RPMI7951 (cell line): ENCODE measurements around the gene ST6GALNAC6. TPM values are rescaled to one million over a fixed set of nuclear protein-coding genes. Genes with fewer than 3 reads are reported as not detected.

Experiments
- DNase-seq: peaks from one replicate; pipeline ENCODE4 v3.0.0-alpha.2; 2012; ENCODE audit warnings: low read depth
- total RNA-seq: library from RNA; depleted of rRNA; stranded (reverse); fragments of >200 nt; shearing (Covaris generic); gene quantifications from 2 replicates; pipeline ENCODE4 v1.2.3, GENCODE V29; 2014

The ST6GALNAC6 gene
- total RNA-seq, 1 experiment from 2014 or later, result 15.7 TPM

DNA sequence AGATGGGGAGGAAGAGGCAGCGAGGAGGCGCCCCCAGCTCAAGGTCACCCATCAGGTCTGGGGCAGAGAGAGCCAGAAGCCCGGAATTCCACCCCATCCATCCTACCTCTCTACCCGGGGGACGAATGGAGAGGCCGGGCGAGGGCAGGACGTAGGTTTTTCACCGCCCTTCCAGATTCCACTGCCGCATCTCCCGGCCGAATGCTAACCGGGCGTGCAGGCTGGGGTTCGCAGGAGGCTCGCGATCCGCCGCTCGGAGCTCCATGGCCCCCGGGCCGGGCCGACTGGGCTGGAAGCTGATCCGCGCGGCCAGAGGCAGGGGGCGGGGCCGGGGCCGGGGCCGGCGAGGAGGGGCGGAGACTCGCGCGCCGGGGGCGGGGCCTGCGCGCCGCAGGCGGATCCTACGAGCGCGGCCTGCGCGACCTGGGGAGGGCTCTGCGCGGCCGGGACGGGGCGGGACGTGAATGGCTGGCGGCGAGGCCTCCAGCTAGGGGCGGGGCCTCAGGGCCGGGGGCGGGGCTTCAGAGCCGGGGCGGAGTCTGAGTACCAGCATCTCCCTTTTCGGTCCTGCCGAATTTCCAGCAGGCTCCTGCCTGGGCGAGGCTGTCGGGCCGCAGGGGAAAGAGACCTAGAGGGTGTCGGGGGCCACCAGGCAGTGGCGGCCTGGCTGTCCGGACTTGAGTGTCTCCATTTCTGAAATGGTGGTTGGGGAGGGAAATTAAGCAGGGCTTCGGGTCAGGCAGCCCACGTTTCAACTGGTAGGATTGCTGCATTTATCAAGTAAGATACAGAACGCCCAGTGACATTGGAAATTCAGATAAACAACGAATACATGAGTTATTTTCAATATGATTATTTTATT lies 17.5 kb upstream of the ST6GALNAC6 start, which contains the start of gene ST6GALNAC4:
ST6GALNAC4 (minus strand) TSS at position 322 of the 862 bp plus-strand sequence. CDS start 622 bp downstream, outside the sequence.
- peak; percentile 75 for DNase-seq

GRCh38 chr9:127915801-127916719 lies 16.7 kb upstream of the ST6GALNAC6 start:
- DNase-seq, result no peak

- DNase-seq, result no peak
Measured at GRCh38 chr9:127915325-127915752, 15.9 kb upstream of the ST6GALNAC6 start.

DNA sequence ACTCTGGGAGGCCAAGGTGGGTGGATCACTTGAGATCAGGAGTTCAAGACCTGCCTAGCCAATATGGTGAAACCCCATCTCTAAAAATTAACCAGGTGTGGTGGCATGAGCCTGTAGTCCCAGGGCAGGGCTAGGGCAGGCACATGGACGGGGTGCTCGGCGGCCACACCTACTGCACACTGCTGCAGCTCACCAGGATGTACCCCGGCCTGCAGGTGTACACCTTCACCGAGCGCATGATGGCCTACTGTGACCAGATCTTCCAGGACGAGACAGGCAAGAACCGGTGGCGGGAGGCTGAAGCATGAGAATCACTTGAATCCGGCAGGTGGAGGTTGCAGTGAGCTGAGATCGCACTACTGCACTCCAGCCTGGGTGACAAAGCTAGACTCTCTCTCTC lies 14.3 kb upstream of the ST6GALNAC6 start:
- DNase-seq, result no peak

DNA sequence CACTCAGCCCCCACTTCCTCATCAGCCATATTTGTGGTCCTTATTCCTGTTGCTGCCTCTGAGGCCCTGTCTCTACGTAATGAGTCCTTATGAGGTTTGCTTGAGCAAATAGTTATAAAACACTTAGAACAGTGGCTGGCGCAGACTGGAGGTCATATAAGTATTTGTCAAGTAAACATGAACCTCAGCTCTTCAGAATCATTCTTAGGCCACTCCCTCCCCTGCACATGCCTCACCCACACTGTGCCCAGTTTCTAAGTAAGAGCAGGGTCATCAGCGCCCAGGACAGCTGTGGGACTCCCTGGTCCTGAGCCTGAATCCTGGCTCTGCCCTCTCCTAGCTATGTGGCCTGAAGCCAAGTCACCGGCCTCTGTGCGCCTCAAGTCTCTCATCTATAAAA lies 13.5 kb upstream of the ST6GALNAC6 start:
- no peak for DNase-seq

- DNase-seq, result no peak
Measured at GRCh38 chr9:127912296-127912695, 12.9 kb upstream of the ST6GALNAC6 start.

- DNase-seq, result peak; percentile 43
Measured at GRCh38 chr9:127910613-127911205, 11.3 kb upstream of the ST6GALNAC6 start.

DNA sequence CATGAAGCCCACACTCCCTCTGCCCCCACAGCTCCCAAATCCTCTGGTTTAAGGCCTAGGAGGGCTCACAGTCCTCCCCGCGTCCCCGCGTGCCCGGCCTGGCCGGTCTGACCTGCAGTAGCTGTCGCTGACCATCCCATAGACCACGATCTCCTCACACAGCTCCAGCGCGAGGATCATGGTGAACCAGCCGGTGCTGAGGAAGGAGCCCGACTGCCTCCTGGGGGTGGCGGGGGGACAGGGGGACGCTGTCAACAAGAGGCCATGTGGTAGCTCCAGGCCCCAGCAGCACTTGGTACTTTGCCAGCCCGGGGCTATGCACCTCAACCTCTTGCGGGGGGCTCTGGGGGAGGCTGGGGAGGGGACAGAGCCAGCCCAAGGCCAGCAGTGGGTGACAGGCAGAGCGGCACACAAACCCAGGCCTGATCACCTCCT lies 10.5 kb upstream of the ST6GALNAC6 start:
- no peak for DNase-seq

GRCh38 chr9:127908660-127908926 lies 9.2 kb upstream of the ST6GALNAC6 start:
- no peak for DNase-seq

- DNase-seq, result no peak
Measured at GRCh38 chr9:127907867-127908659, 8.7 kb upstream of the ST6GALNAC6 start.

DNA sequence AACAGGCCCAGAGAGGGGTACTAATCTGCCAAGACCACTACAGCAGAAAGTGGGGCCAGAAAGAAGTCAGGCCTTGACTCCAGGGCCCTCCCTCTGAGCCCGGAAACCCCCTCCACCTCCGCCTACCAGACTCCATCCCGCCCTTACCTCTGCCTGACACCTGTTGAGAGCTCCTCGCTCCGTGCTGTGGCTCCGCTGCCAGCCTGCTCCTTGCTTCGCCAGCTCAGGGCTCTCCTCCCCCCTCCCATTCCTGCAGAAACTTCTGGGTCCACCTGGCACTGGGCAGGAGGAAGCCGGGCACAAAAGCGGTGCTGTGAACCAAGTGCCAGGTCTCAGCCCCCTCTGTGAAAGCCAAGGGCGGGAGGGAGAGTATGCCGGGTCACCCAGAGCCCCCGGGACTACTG lies 6.4 kb upstream of the ST6GALNAC6 start:
- no peak for DNase-seq

- no peak for DNase-seq
Measured at GRCh38 chr9:127905004-127905728, 5.8 kb upstream of the ST6GALNAC6 start.

- DNase-seq, result no peak
Measured at GRCh38 chr9:127904561-127905003, 5.2 kb upstream of the ST6GALNAC6 start.

DNA sequence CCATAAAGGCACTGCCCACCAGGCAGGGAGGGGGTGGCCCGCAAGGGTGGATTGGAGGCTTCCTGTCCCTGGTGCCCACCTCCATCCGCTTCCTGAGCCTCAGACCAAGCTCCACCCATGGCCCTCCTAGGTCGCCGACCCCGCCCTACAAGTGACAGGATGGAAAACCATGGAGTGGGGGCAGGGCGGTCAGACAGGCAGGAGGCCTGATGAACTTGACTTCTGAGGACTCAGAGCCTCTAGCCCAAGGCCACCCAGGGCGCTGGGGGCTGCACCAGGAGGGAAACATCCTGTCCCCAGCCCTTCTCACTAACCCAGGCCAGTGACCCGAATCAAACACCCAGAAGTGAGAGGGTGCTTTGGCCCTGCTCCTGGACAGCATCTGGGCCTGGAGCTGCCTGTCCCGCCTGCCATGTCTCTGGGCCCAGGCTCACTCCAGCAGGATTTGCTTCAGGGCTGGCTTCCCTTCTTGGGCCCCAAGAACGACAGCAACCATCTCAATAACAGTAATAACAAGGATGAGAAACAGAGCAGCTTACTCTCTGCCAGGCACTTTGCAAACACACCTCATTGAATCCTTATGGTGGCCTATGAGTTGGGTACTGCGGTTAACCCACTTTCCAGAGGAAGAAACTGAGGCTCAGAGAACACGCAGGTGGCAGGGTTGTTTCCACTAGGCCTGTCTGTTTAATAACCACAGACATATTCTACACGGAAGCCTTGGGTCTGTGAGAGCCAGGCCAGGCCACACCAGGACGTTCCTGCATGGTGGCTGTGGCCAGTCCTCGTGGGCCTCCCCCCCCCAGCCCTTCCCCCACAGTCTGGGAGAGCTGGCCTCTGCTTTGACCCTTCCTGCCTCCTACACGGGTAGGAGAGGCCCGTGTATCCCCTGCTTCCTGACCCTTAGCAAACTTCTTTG lies 4.4 kb upstream of the ST6GALNAC6 start:
- no peak for DNase-seq

DNA sequence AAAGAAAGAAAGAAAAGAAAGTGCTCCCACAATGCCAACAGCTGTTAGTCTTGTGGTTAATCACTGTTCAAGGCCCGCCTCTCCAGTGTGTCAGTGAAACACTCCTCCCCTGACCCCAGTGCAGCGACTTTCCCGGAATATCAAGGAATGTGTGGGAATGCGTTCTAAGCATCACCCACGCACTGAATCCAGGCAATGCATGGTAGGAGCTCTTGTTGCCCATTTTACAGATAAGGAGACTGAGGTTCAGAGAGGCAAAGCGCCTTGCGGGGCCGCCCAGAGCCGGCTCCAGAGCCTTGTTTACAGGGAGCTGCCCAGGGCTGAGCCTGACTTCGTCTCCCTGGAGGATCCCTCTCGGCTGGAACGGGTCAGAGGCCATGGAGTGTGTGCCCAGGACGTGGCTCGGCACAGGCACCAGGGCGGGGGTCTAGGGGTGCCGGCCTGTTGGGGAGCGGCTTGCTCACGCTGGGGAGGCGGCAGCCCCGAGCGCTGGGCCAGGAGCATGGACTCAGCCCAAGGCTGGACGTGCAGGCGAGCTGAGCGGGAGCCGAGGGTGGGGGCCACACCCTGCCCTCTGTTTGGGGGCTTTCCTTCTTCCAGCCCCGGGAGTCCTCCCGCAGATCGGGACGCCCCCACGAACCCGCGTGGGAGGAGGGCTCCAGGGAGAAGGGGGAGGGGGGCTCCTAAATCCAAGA lies 823 bp downstream of the ST6GALNAC6 start:
- DNase-seq, result peak; percentile 70

DNA sequence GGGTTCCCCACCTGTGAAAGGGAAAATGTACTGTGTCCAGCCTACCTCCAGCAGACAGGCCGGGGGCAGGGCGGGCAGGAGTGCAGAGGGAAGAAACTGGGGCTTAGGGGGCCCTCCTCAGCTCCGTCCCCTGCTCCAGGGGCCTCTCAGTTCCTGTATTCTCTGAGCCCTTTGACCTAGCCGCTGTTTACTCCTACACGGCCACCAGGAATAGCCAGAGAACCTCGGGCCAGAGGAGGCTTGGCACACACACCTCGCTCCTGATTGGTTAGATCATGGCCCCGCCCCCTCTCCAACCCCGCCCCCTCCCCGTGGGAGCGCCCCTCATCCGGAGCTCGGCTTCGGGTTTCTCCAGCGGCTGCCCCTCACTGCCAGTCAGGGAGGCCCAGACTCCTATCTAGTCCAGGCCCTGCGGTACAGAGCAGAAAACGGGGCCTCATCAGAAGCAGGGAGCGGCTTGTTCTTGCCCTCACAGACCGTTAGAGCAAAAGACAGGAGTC lies 2.2 kb downstream of the ST6GALNAC6 start:
- DNase-seq, result no peak

GRCh38 chr9:127896395-127897192 lies 2.8 kb downstream of the ST6GALNAC6 start:
- DNase-seq, result no peak

DNA sequence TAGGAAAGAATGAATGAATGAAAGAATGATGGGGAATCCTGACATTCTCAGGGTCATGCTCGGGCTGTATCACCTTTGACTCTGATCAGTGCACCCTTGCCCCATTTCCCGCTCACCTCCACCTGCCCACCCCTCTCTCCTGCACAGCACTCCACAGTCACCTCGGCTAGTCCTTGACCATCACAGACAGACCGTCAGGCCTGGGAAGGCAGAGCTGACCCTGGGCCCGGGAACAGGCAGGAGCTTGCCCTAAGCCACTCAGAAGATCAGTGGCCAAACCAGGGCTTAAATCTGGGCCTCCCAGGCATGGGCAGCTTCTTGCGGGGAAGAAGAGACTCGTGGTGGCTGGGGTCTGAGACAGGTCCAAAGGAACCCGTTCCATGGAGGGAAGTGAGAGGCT lies 3.6 kb downstream of the ST6GALNAC6 start:
- DNase-seq, result no peak
